HEK293 (cell line): ENCODE measurements around the gene C11orf98.

Experiments
- CTCF ChIA-PET: fragments of 350-600 bp; formaldehyde crosslinking; extraction: SDS; loops from one replicate; lab custom pipeline; 2021; ENCODE audit warnings: antibody characterized with exemption; lab: Yijun Ruan, JAX
- POLR2A ChIA-PET: fragments of 300-600 bp; formaldehyde crosslinking; extraction: SDS; loops from one replicate; lab custom pipeline; 2020; ENCODE audit warnings: antibody characterized with exemption, inconsistent platforms; lab: Yijun Ruan, JAX
- H3K27ac ChIP-seq: fragments of 200-500 bp; sonication (Bioruptor generic); 2 replicates; pipeline ENCODE4 v1.5.1; 2014; ENCODE audit warnings: low read depth, low read length, control low read depth, inconsistent platforms; ENCODE audit errors: extremely low read depth
- H3K36me3 ChIP-seq, 2 experiments: fragments of 200-500 bp in 1 of 2; sonication (Bioruptor generic) in 1 of 2; 1 replicate in 1 of 2; 2 replicates in 1 of 2; pipeline ENCODE4 v1.5.1; 2014 to 2017; ENCODE audit warnings: inconsistent platforms in 2 of 2, low read length in 2 of 2; ENCODE audit not compliant: control insufficient read depth in 2 of 2, insufficient read depth in 1 of 2
- H3K4me1 ChIP-seq: fragments of 200-500 bp; sonication (Bioruptor generic); 2 replicates; pipeline ENCODE4 v1.5.1; 2014; ENCODE audit warnings: mild to moderate bottlenecking, low read length, inconsistent platforms; ENCODE audit not compliant: control insufficient read depth, insufficient read depth
- H3K4me3 ChIP-seq: 2 replicates; pipeline ENCODE4 v1.5.1; 2011; ENCODE audit warnings: low read depth, mild to moderate bottlenecking, control low read depth, low read length, moderate library complexity
- H3K9me3 ChIP-seq: fragments of 200-500 bp; sonication (Bioruptor generic); 2 replicates; pipeline ENCODE4 v1.5.1; 2014; ENCODE audit warnings: low read depth, low read length, inconsistent platforms; ENCODE audit not compliant: control insufficient read depth, insufficient read depth
- HOXC10 ChIP-seq: sonication (generic); formaldehyde crosslinking; IDR thresholded peaks from 2 replicates; pipeline ENCODE4 v1.8.1; 2023; ENCODE audit warnings: mild to moderate bottlenecking, missing genetic modification reagents
- MZF1 ChIP-seq: fragments of 450-650 bp; formaldehyde crosslinking; IDR thresholded peaks from 2 replicates; pipeline ENCODE4 v1.5.1; 2017; ENCODE audit warnings: missing biosample characterization, missing genetic modification characterization, borderline replicate concordance
- PRDM1 ChIP-seq: fragments of 450-650 bp; formaldehyde crosslinking; IDR thresholded peaks from 2 replicates; pipeline ENCODE4; 2016; ENCODE audit warnings: missing biosample characterization, missing genetic modification characterization
- SP3 ChIP-seq: fragments of 450-650 bp; formaldehyde crosslinking; IDR thresholded peaks from 2 replicates; pipeline ENCODE4 v1.5.1; 2016; ENCODE audit warnings: missing biosample characterization, missing genetic modification characterization
- YY2 ChIP-seq: fragments of 450-650 bp; formaldehyde crosslinking; IDR thresholded peaks from 2 replicates; pipeline ENCODE4 v1.5.1; 2016; ENCODE audit warnings: missing biosample characterization, missing genetic modification characterization
- ZFP3 ChIP-seq: fragments of 450-650 bp; formaldehyde crosslinking; IDR thresholded peaks from 2 replicates; pipeline ENCODE4 v1.5.1; 2016; ENCODE audit warnings: low read depth, missing biosample characterization, missing genetic modification characterization
- ZNF121 ChIP-seq: fragments of 450-650 bp; formaldehyde crosslinking; IDR thresholded peaks from 2 replicates; pipeline ENCODE4 v1.5.1; 2016; ENCODE audit warnings: missing biosample characterization, missing genetic modification characterization
- ZNF140 ChIP-seq: fragments of 450-650 bp; formaldehyde crosslinking; IDR thresholded peaks from 2 replicates; pipeline ENCODE4 v1.5.1; 2016; ENCODE audit warnings: missing biosample characterization, missing genetic modification characterization
- ZNF302 ChIP-seq: fragments of 450-650 bp; formaldehyde crosslinking; IDR thresholded peaks from 2 replicates; pipeline ENCODE4 v1.5.1; 2016; ENCODE audit warnings: missing biosample characterization, missing genetic modification characterization, low read depth
- ZNF350 ChIP-seq: fragments of 450-650 bp; formaldehyde crosslinking; IDR thresholded peaks from 2 replicates; pipeline ENCODE4 v1.5.0; 2017; ENCODE audit warnings: missing biosample characterization, mild to moderate bottlenecking, missing genetic modification characterization
- ZNF398 ChIP-seq: fragments of 450-650 bp; formaldehyde crosslinking; IDR thresholded peaks from 2 replicates; pipeline ENCODE4 v1.5.1; 2017; ENCODE audit warnings: missing biosample characterization, missing genetic modification characterization
- ZNF514 ChIP-seq: fragments of 450-650 bp; formaldehyde crosslinking; IDR thresholded peaks from 2 replicates; pipeline ENCODE4 v1.5.1; 2016; ENCODE audit warnings: missing biosample characterization, missing genetic modification characterization
- ZNF548 ChIP-seq: fragments of 450-650 bp; formaldehyde crosslinking; IDR thresholded peaks from 2 replicates; pipeline ENCODE4 v1.5.1; 2016; ENCODE audit warnings: missing biosample characterization, missing genetic modification characterization
- ZNF555 ChIP-seq: fragments of 450-650 bp; formaldehyde crosslinking; conservative IDR thresholded peaks from 2 replicates; pipeline ENCODE4 v1.5.1; 2017; ENCODE audit warnings: missing biosample characterization, mild to moderate bottlenecking, missing genetic modification characterization, inconsistent platforms
- ZNF596 ChIP-seq: fragments of 450-650 bp; IDR thresholded peaks from 2 replicates; pipeline ENCODE4 v1.5.0; 2018; ENCODE audit warnings: missing biosample characterization, mild to moderate bottlenecking, missing genetic modification characterization, moderate library complexity
- ZNF692 ChIP-seq: fragments of 450-650 bp; formaldehyde crosslinking; IDR thresholded peaks from 2 replicates; pipeline ENCODE4 v1.5.1; 2016; ENCODE audit warnings: missing biosample characterization, missing genetic modification characterization
- ZNF707 ChIP-seq: fragments of 450-650 bp; formaldehyde crosslinking; IDR thresholded peaks from 2 replicates; pipeline ENCODE4 v1.5.1; 2016; ENCODE audit warnings: missing biosample characterization, missing genetic modification characterization
- ZSCAN18 ChIP-seq: fragments of 450-650 bp; formaldehyde crosslinking; IDR thresholded peaks from 2 replicates; pipeline ENCODE4 v1.5.1; 2016; ENCODE audit warnings: missing biosample characterization, missing genetic modification characterization
- ZSCAN23 ChIP-seq: fragments of 450-650 bp; formaldehyde crosslinking; IDR thresholded peaks from 2 replicates; pipeline ENCODE4 v1.5.1; 2016; ENCODE audit warnings: missing biosample characterization, missing genetic modification characterization

The C11orf98 gene

GRCh38 chr11:62654297-62654696 is 10.7 kb downstream of the C11orf98 start:
- ChIA-PET CTCF (interaction anchor here (1.2 to 1.7 kb wide), 3 partner anchors 10 to 132 kb away, joined by 3 read pairs; no protein-coding TSS in a partner anchor), POLR2A (interaction anchor here (1.8 to 4.6 kb wide), 4 partner anchors 11 to 80 kb away, joined by 5 to 72 read pairs (median 30); partner anchors contain the start of genes B3GAT3, C11orf98, CSKMT and EEF1G)
- TF ChIP-seq MZF1 (tag by site-specific recombination) (no peak), PRDM1 (tag by site-specific recombination) (no peak), ZNF692 (tag by site-specific recombination) (no peak), ZNF302 (tag by site-specific recombination) (no peak), SP3 (no peak), ZNF121 (tag by site-specific recombination) (peak; percentile 77; the same call in 1 of the 2 replicates), ZNF555 (tag by site-specific recombination) (no peak)
- Histone ChIP-seq H3K4me3 (no peak overlapping the region), H3K9me3 (no peaks in the 10 kb centered on the region), H3K27ac (peak overlapping the region; percentile 22; the same call in 1 of the 2 replicates), H3K4me1 (no peaks in the 10 kb centered on the region), H3K36me3 (peaks cover 0 to 12% of the 10 kb centered on the region in 2 experiments; a peak in 1 of 3 replicates)

- H3K4me3 ChIP-seq, result peak overlapping the region; percentile 99
- POLR2A ChIA-PET, result interaction anchor here (0.7 to 4.6 kb wide), 25 partner anchors 11 to 189 kb away, joined by 3 to 90 read pairs (median 6); partner anchors contain the start of genes B3GAT3, C11orf98, CSKMT and EEF1G
- no peaks in the 10 kb centered on the region for H3K9me3 ChIP-seq
- no peaks in the 10 kb centered on the region for H3K4me1 ChIP-seq
- peaks cover 0 to 31% of the 10 kb centered on the region in 2 experiments; a peak in 1 of 3 replicates for H3K36me3 ChIP-seq
- H3K27ac ChIP-seq, result peak overlapping the region; percentile 70
- TF ChIP-seq ZNF548 (no peak), ZFP3 (tag by site-specific recombination) (no peak), HOXC10 (CRISPR knock-in tag) (no peak), ZNF350 (no peak), ZNF596 (tag by site-specific recombination) (no peak), ZSCAN18 (tag by site-specific recombination) (no peak), ZNF398 (tag by site-specific recombination) (no peak), ZNF514 (no peak), ZSCAN23 (tag by site-specific recombination) (no peak), ZNF707 (no peak), YY2 (tag by site-specific recombination) (no peak), ZNF140 (tag by site-specific recombination) (no peak)
- CTCF ChIA-PET, result interaction anchor here (0.7 kb wide), 1 partner anchor 32 kb away, joined by 4 read pairs; no protein-coding TSS in a partner anchor
Measured at GRCh38 chr11:62652161-62653006, 12.6 kb downstream of the C11orf98 start.
